ENCODE data around the gene TTYH3. TPM values are rescaled to one million over a fixed set of nuclear protein-coding genes. Genes with fewer than 3 reads are reported as not detected.
A peak's percentile ranks its signal among the peaks of the same experiment; 100 is the strongest.

TTYH3 gene
- total and polyA plus RNA-seq, 2 of the 13 experiments (the other 11 are each of a cell fraction or from before 2014, with no cell fraction given), result 26.3 to 50.0 TPM

DNA sequence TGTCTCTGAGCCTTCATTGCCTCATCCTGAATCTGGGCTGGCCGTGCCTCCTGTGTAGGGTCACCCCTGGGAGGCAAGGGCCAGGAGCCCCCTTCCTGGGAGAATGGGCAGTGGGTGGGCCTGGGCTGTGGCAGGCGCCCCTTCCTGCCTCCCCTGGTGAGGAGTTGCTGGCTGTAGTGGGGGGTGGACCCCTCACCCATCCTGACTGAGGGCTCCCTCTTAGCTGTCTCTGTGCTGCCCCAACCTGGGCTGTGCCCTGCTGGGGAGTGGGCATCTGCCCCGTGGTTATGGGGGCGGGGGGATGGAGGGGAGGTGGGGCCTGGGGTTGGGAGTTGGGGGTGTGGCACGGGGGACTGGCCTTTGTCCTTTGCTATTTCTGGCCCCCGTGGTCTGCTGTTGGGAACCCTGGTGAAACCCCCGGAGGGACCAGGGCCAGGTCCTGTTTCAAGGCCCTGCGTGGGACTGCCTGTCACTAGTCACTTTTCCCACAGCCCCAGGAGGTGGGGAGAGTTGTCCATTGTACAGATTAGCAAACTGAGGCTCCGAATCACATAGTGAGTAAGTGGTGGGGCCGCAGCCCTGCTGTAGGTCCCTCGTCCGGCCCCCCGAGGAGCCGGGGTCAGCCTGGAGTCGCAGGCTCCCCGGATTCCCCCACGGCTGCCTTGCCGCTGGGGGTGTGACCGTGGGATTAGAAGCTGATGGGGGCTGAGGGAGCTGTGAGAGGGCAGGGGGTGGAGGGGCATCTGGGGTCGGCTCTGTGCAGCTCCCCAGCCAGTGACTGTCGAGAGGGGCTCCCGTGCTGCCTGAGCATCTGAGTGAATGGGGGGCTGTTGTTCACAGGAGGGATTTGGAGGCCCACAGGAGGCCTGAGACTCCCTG lies 2.7 kb downstream of the TTYH3 start (continued):
- TF ChIP-seq ZSCAN22 (CRISPR knock-in tag; IDR thresholded peaks at IDR 0.05) (no peak), AGO1 (IDR thresholded peaks at IDR 0.05; ENCODE audit: low read depth, low read length, poor library complexity, severe bottlenecking) (peak; percentile 2), ZBTB21 (CRISPR knock-in tag; IDR thresholded peaks at IDR 0.05) (no peak), ZNF629 (CRISPR knock-in tag; conservative IDR thresholded peaks at IDR 0.05) (peak; percentile 94), ZNF282 (IDR thresholded peaks at IDR 0.05; ENCODE audit: partially characterized antibody) (no peak), MIER3 (CRISPR knock-in tag; IDR thresholded peaks at IDR 0.05; ENCODE audit: borderline replicate concordance) (no peak), ZBTB38 (CRISPR knock-in tag; IDR thresholded peaks at IDR 0.05) (no peak), ZMYM3 (CRISPR knock-in tag; IDR thresholded peaks at IDR 0.05) (0 out of 2 replicates have a peak, but pooled peaks have one; percentile 17), U2AF1 (optimal IDR thresholded peaks at IDR 0.05; ENCODE audit: low read depth, low read length) (no peak), RBFOX2 (IDR thresholded peaks at IDR 0.05; ENCODE audit: low read depth, low read length) (peak; percentile 26; the same call in 1 of the 2 replicates)
- TF ChIP-seq, protein P1, sequence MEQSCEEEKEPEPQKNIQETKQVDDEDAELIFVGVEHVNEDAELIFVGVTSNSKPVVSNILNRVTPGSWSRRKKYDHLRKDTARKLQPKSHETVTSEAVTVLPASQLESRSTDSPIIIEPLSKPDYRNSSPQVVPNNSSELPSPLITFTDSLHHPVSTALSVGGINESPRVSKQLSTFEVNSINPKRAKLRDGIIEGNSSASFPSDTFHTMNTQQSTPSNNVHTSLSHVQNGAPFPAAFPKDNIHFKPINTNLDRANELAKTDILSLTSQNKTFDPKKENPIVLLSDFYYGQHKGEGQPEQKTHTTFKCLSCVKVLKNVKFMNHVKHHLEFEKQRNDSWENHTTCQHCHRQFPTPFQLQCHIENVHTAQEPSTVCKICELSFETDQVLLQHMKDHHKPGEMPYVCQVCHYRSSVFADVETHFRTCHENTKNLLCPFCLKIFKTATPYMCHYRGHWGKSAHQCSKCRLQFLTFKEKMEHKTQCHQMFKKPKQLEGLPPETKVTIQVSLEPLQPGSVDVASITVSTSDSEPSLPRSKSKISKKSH (CRISPR knock-in tag; IDR thresholded peaks at IDR 0.05; ENCODE audit: borderline replicate concordance), result 0 out of 2 replicates have a peak, but pooled peaks have one; percentile 10
- TF ChIP-seq, protein P2, sequence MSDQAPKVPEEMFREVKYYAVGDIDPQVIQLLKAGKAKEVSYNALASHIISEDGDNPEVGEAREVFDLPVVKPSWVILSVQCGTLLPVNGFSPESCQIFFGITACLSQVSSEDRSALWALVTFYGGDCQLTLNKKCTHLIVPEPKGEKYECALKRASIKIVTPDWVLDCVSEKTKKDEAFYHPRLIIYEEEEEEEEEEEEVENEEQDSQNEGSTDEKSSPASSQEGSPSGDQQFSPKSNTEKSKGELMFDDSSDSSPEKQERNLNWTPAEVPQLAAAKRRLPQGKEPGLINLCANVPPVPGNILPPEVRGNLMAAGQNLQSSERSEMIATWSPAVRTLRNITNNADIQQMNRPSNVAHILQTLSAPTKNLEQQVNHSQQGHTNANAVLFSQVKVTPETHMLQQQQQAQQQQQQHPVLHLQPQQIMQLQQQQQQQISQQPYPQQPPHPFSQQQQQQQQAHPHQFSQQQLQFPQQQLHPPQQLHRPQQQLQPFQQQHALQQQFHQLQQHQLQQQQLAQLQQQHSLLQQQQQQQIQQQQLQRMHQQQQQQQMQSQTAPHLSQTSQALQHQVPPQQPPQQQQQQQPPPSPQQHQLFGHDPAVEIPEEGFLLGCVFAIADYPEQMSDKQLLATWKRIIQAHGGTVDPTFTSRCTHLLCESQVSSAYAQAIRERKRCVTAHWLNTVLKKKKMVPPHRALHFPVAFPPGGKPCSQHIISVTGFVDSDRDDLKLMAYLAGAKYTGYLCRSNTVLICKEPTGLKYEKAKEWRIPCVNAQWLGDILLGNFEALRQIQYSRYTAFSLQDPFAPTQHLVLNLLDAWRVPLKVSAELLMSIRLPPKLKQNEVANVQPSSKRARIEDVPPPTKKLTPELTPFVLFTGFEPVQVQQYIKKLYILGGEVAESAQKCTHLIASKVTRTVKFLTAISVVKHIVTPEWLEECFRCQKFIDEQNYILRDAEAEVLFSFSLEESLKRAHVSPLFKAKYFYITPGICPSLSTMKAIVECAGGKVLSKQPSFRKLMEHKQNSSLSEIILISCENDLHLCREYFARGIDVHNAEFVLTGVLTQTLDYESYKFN (CRISPR knock-in tag; conservative IDR thresholded peaks at IDR 0.05), result no peak
- TF ChIP-seq, protein P3, sequence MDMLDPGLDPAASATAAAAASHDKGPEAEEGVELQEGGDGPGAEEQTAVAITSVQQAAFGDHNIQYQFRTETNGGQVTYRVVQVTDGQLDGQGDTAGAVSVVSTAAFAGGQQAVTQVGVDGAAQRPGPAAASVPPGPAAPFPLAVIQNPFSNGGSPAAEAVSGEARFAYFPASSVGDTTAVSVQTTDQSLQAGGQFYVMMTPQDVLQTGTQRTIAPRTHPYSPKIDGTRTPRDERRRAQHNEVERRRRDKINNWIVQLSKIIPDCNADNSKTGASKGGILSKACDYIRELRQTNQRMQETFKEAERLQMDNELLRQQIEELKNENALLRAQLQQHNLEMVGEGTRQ (IDR thresholded peaks at IDR 0.05; ENCODE audit: low read depth, low read length), result no peak
- TF ChIP-seq, protein P3 (CRISPR knock-in tag; IDR thresholded peaks at IDR 0.05; ENCODE audit: borderline replicate concordance), result no peak
- TF ChIP-seq, protein P4, sequence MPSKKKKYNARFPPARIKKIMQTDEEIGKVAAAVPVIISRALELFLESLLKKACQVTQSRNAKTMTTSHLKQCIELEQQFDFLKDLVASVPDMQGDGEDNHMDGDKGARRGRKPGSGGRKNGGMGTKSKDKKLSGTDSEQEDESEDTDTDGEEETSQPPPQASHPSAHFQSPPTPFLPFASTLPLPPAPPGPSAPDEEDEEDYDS (CRISPR knock-in tag; IDR thresholded peaks at IDR 0.05), result no peak
- TF ChIP-seq, protein P5, sequence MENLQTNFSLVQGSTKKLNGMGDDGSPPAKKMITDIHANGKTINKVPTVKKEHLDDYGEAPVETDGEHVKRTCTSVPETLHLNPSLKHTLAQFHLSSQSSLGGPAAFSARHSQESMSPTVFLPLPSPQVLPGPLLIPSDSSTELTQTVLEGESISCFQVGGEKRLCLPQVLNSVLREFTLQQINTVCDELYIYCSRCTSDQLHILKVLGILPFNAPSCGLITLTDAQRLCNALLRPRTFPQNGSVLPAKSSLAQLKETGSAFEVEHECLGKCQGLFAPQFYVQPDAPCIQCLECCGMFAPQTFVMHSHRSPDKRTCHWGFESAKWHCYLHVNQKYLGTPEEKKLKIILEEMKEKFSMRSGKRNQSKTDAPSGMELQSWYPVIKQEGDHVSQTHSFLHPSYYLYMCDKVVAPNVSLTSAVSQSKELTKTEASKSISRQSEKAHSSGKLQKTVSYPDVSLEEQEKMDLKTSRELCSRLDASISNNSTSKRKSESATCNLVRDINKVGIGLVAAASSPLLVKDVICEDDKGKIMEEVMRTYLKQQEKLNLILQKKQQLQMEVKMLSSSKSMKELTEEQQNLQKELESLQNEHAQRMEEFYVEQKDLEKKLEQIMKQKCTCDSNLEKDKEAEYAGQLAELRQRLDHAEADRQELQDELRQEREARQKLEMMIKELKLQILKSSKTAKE (CRISPR knock-in tag; IDR thresholded peaks at IDR 0.05; ENCODE audit: borderline replicate concordance), result no peak
- TF ChIP-seq, protein P6, sequence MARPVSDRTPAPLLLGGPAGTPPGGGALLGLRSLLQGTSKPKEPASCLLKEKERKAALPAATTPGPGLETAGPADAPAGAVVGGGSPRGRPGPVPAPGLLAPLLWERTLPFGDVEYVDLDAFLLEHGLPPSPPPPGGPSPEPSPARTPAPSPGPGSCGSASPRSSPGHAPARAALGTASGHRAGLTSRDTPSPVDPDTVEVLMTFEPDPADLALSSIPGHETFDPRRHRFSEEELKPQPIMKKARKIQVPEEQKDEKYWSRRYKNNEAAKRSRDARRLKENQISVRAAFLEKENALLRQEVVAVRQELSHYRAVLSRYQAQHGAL (CRISPR knock-in tag; IDR thresholded peaks at IDR 0.05; ENCODE audit: not compliant biosample characterization), result no peak

Data from HepG2 (cell line).